Raji (cell line): ENCODE results near the gene JPT2.

ENCODE experiments used
- POLR2A ChIP-seq: IDR thresholded peaks from 2 replicates; pipeline ENCODE4 v1.6.1; 2011; ENCODE audit warnings: low read depth, low read length, control low read depth; ENCODE audit not compliant: insufficient read depth

Gene JPT2

DNA sequence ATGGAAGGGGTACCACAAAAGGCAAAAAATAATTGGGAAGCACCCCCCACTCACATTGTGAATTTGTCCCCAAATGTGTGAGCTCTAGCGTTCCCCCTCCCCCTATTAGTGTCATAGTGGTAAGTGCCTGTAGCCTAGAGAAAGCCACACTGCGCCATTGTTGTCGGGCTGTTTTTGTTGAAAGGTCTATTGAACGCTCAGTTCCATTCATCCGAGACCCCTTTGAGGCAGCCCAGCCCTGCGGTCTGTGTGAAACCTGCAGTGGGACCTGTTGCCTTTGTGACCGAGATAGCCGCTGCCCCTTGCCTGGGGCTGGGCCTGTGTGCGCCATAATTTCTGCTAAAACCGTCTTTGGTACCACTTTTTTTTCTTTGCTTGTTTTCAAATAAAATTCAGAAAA is 3.0 kb downstream of the JPT2 start:
- no peak for TF ChIP-seq POLR2A

DNA sequence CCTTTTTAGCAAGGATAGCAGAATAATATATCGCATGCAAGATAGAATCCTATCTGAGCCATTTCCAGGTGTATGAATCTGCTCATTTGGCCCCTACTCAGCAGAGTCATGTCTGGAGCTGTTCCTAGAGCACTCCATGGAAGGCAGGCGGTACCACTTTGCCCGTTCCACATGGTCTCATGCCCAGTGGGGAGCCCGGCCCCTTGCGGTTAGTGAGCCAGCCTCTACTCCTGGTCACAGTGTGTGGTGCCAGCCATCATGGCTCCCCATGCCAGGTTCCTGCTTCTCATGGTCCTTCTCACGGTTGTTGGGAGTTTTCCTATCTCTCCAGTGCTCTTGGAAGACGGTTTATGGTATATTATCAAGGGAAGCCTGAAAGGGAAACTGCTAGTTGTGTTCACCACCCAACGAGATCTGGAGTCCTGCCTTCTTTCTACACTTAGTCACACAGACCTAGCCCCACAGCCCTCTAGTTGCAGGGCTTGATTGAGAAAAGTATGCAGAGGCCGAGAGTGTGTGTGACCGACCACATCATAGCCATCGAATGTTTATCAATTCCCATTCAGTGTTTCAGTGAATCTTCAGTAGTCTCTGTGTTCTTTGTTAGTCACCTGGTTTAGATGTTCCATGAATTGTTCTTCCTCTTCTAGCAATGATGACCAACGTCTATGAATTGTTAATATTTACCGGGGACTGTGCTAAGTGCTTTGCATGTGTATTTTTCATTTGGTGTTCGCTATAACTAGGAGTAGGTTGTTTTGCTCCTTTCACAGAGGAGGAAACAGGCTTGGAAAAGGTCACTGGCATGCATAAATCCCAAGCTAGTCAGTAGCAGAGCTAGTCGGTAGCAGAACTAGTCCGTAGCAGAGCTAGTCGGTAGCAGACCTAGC is 9.6 kb downstream of the JPT2 start:
- TF ChIP-seq POLR2A, result no peak

- no peak for TF ChIP-seq POLR2A
Measured at GRCh38 chr16:1688807-1689560, 10.9 kb downstream of the JPT2 start.

DNA sequence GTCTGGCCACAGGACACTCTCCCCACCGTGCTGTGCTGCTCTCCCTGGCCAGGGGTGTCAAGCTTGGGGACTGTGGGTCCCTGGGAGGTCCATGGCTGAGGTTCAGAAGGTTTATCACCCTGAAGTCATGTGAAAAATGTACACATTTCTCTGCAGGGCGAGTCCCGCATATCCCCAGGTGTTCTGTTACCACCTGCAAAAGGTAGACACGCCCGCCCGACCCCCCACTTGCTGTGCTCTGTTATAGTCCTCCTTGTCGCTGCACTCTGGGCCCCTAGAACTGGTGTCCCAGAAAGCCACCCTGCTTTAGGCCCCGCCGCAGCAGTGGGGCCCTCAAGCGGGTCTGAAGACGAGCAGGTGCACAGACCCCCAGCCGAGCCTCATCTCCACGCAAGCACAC is 11.8 kb downstream of the JPT2 start:
- TF ChIP-seq POLR2A, result no peak

DNA sequence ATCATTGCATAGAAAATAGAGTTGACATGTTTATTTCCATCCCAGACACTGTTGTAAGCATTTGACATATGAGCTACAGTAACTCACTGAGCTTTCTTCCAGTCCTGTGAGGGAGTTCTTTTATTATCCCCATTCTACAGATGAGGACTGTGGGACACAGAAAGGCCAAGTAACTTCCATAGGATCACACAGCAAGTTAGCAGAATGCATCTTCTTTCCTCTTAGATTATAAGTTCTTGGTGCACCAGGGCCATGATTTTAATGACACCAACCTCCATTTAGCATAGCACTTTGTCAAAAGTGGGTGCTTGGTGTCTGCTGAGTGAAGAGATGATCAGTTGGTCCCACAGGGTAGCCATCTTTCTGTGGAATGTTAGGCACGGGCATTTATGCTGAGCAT is 12.7 kb downstream of the JPT2 start:
- TF ChIP-seq POLR2A, result no peak

DNA sequence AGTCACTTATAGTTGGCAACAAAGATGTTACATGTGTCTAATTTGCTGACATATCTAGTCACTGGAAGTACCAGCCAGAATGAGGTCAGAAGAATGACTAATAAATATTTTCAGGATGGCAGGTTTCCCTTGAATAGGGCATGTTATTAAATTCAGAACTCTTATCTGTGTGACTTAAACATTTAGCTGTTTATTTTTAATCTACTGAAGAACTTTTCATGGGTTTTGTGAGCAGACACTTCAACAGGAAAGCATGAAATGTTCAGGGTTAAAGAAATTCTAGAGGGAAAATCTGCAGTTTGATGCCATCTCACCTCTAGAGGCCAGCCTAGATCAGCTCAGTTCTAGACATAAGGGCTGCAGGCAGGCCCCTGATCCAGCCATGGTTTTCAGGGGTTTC is 13.2 kb downstream of the JPT2 start:
- no peak for TF ChIP-seq POLR2A

- TF ChIP-seq POLR2A, result no peak
Measured at GRCh38 chr16:1691956-1692355, 13.9 kb downstream of the JPT2 start.

GRCh38 chr16:1696863-1697262 is 18.8 kb downstream of the JPT2 start:
- no peak for TF ChIP-seq POLR2A

- TF ChIP-seq POLR2A, result no peak
Measured at GRCh38 chr16:1698680-1699079, 20.6 kb downstream of the JPT2 start.

DNA sequence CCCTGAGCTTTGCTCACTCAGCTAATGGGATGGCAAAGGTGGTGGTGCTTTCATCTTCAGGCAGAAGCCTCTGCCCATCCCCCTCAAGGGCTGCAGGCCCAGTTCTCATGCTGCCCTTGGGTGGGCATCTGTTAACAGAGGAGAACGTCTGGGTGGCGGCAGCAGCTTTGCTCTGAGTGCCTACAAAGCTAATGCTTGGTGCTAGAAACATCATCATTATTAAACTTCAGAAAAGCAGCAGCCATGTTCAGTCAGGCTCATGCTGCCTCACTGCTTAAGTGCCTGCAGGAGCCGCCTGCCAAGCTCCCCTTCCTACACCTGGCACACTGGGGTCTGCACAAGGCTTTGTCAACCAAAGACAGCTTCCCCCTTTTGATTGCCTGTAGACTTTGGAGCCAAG is 22.2 kb downstream of the JPT2 start:
- no peak for TF ChIP-seq POLR2A

DNA sequence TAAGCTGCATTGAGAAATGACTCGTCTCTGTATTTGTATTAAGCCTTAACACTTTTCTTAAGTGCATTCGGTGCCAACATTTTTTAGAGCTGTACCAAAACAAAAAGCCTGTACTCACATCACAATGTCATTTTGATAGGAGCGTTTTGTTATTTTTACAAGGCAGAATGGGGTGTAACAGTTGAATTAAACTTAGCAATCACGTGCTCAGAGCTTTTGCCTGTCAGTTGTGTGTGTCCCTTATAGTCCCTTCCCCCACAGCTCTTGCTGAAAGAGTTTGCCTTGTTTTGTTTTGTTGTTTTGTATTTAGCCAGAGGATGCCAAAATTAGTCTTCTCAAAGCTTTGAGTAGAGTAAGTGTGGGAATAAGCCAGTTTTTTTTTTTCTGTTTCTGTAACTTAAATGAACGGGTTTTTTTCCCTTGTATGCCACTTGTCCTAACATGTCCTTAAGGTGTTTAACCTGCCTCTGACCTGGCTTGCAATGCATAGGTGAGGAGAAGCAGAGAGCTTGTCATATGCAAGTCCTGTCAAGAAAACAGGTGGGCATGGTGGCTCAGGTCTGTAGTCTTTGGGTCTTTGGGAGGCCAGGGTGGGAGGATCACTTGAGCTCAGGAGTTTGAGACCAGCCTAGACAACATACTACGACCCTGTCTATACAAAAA is 23.3 kb downstream of the JPT2 start:
- no peak for TF ChIP-seq POLR2A

GRCh38 chr16:1705688-1706385 is 27.8 kb downstream of the JPT2 start, which contains the start of gene MAPK8IP3:
Gene MAPK8IP3, plus strand, starts transcription at chr16:1706195. Its CDS starts 145 bp downstream, at chr16:1706340.
- TF ChIP-seq POLR2A, result peak; percentile 99

GRCh38 chr16:1706386-1707192 is 28.5 kb downstream of the JPT2 start:
- no peak for TF ChIP-seq POLR2A

- no peak for TF ChIP-seq POLR2A
Measured at GRCh38 chr16:1707193-1707790, 29.2 kb downstream of the JPT2 start.
